VCaP (cell line): ENCODE measurements around the gene TLCD1.

Source experiments
- H3K27ac ChIP-seq: fragments of 450-650 bp; 2 replicates; pipeline ENCODE4 v1.5.1; 2017
- CTCF ChIP-seq: fragments of 450-650 bp; conservative IDR thresholded peaks from 2 replicates; pipeline ENCODE4 v1.5.1; 2017; ENCODE audit warnings: mild to moderate bottlenecking, moderate library complexity

TLCD1 gene

GRCh38 chr17:28718333-28719020, 7.6 kb downstream of the TLCD1 start:
- peak overlapping the region; percentile 100 for H3K27ac ChIP-seq
- TF ChIP-seq CTCF, result no peak

GRCh38 chr17:28717578-28718332, 8.3 kb downstream of the TLCD1 start, which contains the start of gene RAB34:
RAB34 (minus strand) TSS chr17:28717868; CDS start chr17:28717266, 602 bp downstream.
- TF ChIP-seq CTCF, result no peak
- peak within 1 kb of the TSS; percentile 100 for H3K27ac ChIP-seq

DNA sequence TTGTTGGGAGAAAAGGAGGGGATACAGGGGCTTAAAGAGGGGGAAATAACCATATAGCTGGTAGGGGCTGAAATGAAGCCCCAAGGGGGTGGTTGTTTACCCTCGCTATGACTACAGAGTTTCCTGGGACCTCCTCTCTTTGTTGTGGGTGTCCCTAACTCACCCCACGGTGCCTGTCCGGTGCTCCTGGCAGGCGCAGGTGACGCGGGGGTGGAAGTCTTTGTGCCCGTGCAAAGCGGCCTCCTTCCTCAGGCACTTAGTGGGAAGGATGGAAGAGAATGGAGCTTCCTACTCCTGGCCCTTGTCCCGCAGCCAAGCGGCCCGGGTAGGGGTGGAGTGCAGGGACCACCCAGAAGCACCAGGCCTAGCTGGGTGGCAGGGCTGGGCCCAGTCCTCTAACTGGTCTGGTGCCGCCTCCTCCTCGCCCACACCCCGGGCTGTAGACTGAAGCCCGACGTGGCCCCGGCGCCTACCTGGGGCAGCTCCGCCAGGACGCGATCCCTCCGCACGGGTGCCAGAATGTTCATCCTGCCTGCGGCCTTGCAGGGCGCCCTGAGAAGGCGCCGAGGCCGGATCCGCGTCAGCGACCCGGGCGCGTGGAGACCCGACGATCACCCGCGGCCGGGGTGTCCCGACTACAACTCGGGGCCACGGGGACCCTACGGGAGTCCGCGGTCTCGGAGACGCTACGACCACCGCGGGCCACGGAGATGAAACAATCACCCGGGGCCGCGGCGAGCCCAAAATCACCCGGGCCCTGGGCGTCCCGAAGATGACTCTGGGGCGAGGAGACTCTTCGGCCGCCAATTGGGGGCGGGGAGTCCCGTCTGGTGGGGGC, 9.1 kb downstream of the TLCD1 start:
- no peak overlapping the region for H3K27ac ChIP-seq
- no peak for TF ChIP-seq CTCF

DNA sequence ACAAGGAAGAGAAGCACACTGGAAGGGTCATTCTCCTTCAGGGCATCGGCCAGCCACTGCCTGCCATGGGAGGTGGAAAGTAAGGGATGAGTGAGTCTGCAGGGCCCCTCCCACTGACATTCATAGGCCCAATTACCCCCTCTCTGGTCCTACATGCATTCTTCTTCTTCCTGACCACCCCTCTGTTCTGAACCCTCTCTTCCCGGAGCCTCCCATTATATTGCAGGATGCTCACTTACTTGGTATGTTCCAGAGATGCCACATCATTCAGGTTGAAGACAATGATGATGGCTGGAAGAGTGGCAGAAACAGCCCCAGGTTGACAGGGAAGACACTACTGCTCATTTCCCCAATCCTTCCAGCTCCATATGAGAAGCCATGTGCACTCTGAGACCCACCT, 10.8 kb downstream of the TLCD1 start:
- H3K27ac ChIP-seq, result no peak overlapping the region
- TF ChIP-seq CTCF, result no peak

DNA sequence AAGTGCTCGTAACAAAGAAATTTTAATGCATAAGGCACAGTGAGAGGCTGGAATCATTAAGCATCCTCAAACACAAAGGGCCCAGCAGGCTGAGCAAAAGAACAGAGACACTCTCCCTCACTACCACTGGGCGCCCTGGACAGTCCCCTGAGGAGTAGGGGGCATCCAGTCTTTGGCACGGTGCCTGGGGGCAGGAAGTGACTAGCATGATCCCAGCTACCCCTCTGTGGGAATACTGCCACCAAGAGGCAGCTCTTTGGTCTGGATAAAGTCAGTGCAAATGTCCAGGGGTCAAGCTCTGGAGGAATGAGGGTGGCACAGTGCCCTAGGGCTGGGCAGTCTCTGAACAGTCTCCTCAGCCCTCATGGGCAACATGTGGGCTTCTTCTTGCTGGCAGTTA, 11.8 kb downstream of the TLCD1 start:
- 0 out of 2 replicates have a peak, but pooled peaks have one; percentile 5 for TF ChIP-seq CTCF
- no peak overlapping the region for H3K27ac ChIP-seq

- H3K27ac ChIP-seq, result no peak overlapping the region
- no peak for TF ChIP-seq CTCF
Observed at GRCh38 chr17:28712705-28713415, 13.2 kb downstream of the TLCD1 start.
